Tibial nerve (tissue), 4 donors: ENCODE measurements around the gene TRPV6. TPM values are rescaled to one million over a fixed set of nuclear protein-coding genes. Genes with fewer than 3 reads are reported as not detected.

Source experiments
- DNase-seq, 2 donors: peaks; one replicate each; pipeline ENCODE4 v3.0.0-alpha.2; 2019; ENCODE audit warnings: low spot score in 2 of 2
- H3K27ac ChIP-seq, 4 donors: fragments of 200-600 bp; sonication (generic) in 3 of 4; one replicate each; pipeline ENCODE4 v1.5.1; 2017 to 2019; ENCODE audit warnings: mild to moderate bottlenecking in 1 of 4
- H3K27me3 ChIP-seq, 2 donors: fragments of 200-600 bp; sonication (generic) in 1 of 2; one replicate each; pipeline versions ENCODE4 v1.5.1 to v1.6.0; 2017 to 2019
- H3K36me3 ChIP-seq, 3 donors: fragments of 200-600 bp; sonication (generic); one replicate each; pipeline ENCODE4 v1.5.1; 2018 to 2019
- H3K4me1 ChIP-seq, 4 donors: fragments of 200-600 bp; sonication (generic) in 3 of 4; one replicate each; pipeline ENCODE4 v1.5.1; 2017 to 2019
- H3K4me3 ChIP-seq, 4 donors: fragments of 200-600 bp; sonication (generic) in 3 of 4; one replicate each; pipeline ENCODE4 v1.5.1; 2017 to 2019; ENCODE audit warnings: mild to moderate bottlenecking in 1 of 4, moderate library complexity in 1 of 4
- H3K9me3 ChIP-seq, 4 donors: fragments of 200-600 bp; sonication (generic) in 3 of 4; one replicate each; pipeline ENCODE4 v1.5.1; 2017 to 2019
- EP300 ChIP-seq, 2 donors: sonication (generic); formaldehyde crosslinking; IDR thresholded peaks; one replicate each; pipeline ENCODE4 v1.6.1; 2017; ENCODE audit warnings: antibody characterized with exemption in 2 of 2, mild to moderate bottlenecking in 1 of 2
- POLR2A ChIP-seq, 2 donors: fragments of 450-650 bp; IDR thresholded peaks; one replicate each; pipeline ENCODE4 v1.6.1; 2017; ENCODE audit warnings: antibody characterized with exemption in 2 of 2, mild to moderate bottlenecking in 2 of 2, moderate library complexity in 2 of 2
- WGBS, 2 donors: methylation state at CpG; one replicate each; pipeline ENCODE4 v1.1.5; 2018; 5-methylcytosine and 5-hydroxymethylcytosine counted together
- total RNA-seq, 4 donors: library from RNA; depleted of rRNA; stranded (reverse); fragments of >200 nt; gene quantifications; one replicate each; pipeline ENCODE4 v1.1.0, GENCODE V29; 2016
- TF ChIP-seq, protein P1 (sequence below), 5 experiments: fragments of 200-600 bp in 3 of 5; fragments of 450-650 bp in 2 of 5; sonication (generic) in 3 of 5; IDR thresholded peaks; one replicate each; pipeline ENCODE4 v1.5.1; 2016 to 2019; ENCODE audit warnings: antibody characterized with exemption in 5 of 5, mild to moderate bottlenecking in 3 of 5, moderate library complexity in 2 of 5

TRPV6 gene
- total RNA-seq, 4 donors from 2014 or later, result under 0.01 to 0.78 (median under 0.01) TPM; not detected in 1

DNA sequence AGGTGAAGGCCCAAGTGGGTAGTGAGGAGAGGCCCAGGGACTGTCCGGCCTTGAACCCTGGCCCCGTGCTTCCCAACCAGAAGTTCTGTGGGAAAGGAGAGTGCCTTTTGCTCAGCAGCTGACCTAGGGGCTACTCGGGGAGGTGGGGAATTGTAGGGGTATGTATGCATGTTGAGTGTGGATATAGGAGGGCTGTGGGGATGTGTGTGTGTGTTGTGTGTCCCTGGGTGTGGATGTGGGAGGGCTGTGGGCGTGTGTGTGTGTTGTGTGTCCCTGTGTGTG is 18.5 kb downstream of the TRPV6 start:
- no peaks in the 10 kb centered on the region for H3K27me3 ChIP-seq
- 71 to 81% methylated on average over 4 of the region's 4 CpGs for WGBS, 2 donors
- H3K4me1 ChIP-seq, result no peaks in the 10 kb centered on the region
- no peaks in the 10 kb centered on the region for H3K9me3 ChIP-seq
- no peak for DNase-seq
- no peak overlapping the region for H3K27ac ChIP-seq
- no peak overlapping the region for H3K4me3 ChIP-seq
- peaks cover 0 to 67% (median 0%) of the 10 kb centered on the region in 3 donors for H3K36me3 ChIP-seq
- TF ChIP-seq EP300 (IDR thresholded peaks at IDR 0.05), result no peak
- TF ChIP-seq POLR2A (IDR thresholded peaks at IDR 0.05), result no peak
- TF ChIP-seq, protein P1, sequence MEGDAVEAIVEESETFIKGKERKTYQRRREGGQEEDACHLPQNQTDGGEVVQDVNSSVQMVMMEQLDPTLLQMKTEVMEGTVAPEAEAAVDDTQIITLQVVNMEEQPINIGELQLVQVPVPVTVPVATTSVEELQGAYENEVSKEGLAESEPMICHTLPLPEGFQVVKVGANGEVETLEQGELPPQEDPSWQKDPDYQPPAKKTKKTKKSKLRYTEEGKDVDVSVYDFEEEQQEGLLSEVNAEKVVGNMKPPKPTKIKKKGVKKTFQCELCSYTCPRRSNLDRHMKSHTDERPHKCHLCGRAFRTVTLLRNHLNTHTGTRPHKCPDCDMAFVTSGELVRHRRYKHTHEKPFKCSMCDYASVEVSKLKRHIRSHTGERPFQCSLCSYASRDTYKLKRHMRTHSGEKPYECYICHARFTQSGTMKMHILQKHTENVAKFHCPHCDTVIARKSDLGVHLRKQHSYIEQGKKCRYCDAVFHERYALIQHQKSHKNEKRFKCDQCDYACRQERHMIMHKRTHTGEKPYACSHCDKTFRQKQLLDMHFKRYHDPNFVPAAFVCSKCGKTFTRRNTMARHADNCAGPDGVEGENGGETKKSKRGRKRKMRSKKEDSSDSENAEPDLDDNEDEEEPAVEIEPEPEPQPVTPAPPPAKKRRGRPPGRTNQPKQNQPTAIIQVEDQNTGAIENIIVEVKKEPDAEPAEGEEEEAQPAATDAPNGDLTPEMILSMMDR (IDR thresholded peaks at IDR 0.05), result no peak

DNA sequence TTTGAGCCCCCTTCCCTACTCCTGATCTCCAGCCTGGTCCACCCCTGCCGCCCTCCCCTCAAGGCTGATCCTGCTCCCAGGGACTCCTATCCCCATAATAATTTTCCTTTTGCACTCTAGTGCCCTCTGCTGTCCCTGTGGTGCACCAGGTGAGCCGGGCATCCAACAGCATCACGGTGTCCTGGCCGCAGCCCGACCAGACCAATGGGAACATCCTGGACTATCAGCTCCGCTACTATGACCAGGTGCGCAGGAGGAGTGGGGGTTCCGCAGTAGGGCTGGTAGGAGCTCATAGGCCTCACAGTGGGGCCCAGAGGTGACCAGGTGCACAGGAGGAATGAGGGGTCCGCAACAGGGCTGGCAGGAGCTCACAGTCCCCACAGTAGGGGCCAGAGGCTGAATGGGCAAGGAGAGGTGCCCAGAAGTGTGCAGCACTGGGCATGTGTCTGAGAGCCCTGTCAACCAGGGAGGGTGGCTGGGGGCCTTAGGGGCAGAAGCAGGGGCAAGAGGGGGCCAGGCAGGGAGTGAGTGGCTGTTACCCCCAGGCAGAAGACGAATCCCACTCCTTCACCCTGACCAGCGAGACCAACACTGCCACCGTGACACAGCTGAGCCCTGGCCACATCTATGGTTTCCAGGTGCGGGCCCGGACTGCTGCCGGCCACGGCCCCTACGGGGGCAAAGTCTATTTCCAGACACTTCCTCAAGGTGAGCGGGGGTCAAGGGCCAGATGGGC is 19.0 kb downstream of the TRPV6 start:
- 74 to 79% methylated on average over 17 to 18 of the region's 18 CpGs for WGBS, 2 donors
- no peak for TF ChIP-seq EP300 (IDR thresholded peaks at IDR 0.05)
- TF ChIP-seq POLR2A (IDR thresholded peaks at IDR 0.05), result no peak
- TF ChIP-seq, protein P1 (IDR thresholded peaks at IDR 0.05), result peak; percentile 32 to 46 (median 37)
- no peak overlapping the region for H3K27ac ChIP-seq
- H3K4me3 ChIP-seq, result no peak overlapping the region
- no peaks in the 10 kb centered on the region for H3K9me3 ChIP-seq
- H3K27me3 ChIP-seq, result no peaks in the 10 kb centered on the region
- DNase-seq, result no peak
- peaks cover 0 to 62% (median 0%) of the 10 kb centered on the region in 3 donors for H3K36me3 ChIP-seq
- H3K4me1 ChIP-seq, result no peaks in the 10 kb centered on the region

DNA sequence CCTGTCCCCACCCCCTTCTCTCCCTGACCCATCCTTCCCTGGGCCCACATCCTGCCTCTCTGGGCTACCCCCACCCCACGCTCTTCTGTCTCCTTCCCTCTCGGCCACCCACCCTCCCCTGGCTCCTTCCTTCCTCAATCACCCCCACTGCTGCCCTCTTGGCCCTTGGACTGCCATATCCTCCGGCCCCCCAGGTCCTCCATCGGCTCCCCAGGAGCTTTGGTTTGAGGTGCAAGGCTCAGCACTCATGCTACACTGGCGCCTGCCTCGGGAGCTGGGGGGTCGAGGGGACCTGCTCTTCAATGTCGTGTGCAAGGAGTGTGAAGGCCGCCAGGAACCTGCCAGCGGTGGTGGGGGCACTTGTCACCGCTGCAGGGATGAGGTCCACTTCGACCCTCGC is 19.8 kb downstream of the TRPV6 start:
- no peak for DNase-seq
- no peaks in the 10 kb centered on the region for H3K9me3 ChIP-seq
- peaks cover 0 to 2% (median 0%) of the 10 kb centered on the region in 4 donors for H3K4me1 ChIP-seq
- H3K36me3 ChIP-seq, result peaks cover 0 to 54% (median 0%) of the 10 kb centered on the region in 3 donors
- 67 to 71% methylated on average over 13 of the region's 13 CpGs for WGBS, 2 donors
- no peak overlapping the region for H3K4me3 ChIP-seq
- no peaks in the 10 kb centered on the region for H3K27me3 ChIP-seq
- no peak for TF ChIP-seq POLR2A (IDR thresholded peaks at IDR 0.05)
- TF ChIP-seq EP300 (IDR thresholded peaks at IDR 0.05), result no peak
- TF ChIP-seq, protein P1 (IDR thresholded peaks at IDR 0.05), result no peak
- no peak overlapping the region for H3K27ac ChIP-seq

DNA sequence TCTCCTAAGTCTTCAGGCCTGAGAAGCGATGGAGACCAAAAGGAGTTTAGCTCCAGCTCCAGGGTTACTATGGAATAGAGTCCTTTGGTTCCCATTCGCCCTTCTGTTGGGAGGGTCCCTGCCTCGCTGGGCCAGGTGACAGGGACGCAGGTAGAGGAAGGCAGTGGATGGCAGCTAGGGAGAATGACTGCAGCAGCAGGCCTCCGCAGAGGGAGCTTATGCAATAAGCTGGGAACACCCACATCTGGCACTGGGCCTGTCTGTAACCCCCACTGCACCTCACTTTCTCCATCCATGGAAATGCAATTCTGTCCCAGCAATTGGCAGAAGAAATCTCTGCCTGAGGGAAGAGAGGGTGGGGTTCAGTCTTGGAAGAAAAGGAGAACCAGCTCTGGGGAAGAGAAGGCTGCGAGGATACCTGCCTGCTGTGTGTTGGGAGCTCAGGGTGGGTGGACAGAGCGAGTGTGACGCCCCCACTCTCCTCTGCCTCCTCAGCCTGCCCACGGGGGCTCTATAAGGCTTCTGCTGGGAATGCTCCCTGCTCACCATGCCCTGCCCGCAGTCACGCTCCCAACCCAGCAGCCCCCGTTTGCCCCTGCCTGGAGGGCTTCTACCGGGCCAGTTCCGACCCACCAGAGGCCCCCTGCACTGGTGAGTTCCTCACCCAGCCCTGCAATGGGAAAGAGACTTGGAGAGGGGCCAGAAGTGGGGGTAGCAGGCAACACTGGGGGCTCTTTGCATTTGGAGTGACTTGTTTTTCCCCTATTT is 20.4 kb downstream of the TRPV6 start:
- peaks cover 0 to 49% (median 0%) of the 10 kb centered on the region in 3 donors for H3K36me3 ChIP-seq
- H3K4me1 ChIP-seq, result peaks cover 0 to 8% (median 3%) of the 10 kb centered on the region in 4 donors
- H3K9me3 ChIP-seq, result no peaks in the 10 kb centered on the region
- no peak overlapping the region for H3K4me3 ChIP-seq
- no peak overlapping the region for H3K27ac ChIP-seq
- 80 to 81% methylated on average over 14 of the region's 14 CpGs for WGBS, 2 donors
- no peaks in the 10 kb centered on the region for H3K27me3 ChIP-seq
- TF ChIP-seq, protein P1 (IDR thresholded peaks at IDR 0.05), result no peak
- TF ChIP-seq POLR2A (IDR thresholded peaks at IDR 0.05) (no peak), EP300 (IDR thresholded peaks at IDR 0.05) (no peak)
- DNase-seq, result no peak
